GM18909 (cell line): Measurements from ENCODE around the gene RPL36.
"Not testable (repeated sequence)": the region's sequence is repeated elsewhere in the genome, so short reads cannot be mapped to it uniquely, and the experiment has no call there.

Source experiments
- ATAC-seq: cut with Tn5 transposase; IDR thresholded peaks from one replicate; pipeline ENCODE4 v1.9.1; 2021; ENCODE audit warnings: mild to moderate bottlenecking; ENCODE audit not compliant: unreplicated experiment, poor library complexity

Gene RPL36

DNA sequence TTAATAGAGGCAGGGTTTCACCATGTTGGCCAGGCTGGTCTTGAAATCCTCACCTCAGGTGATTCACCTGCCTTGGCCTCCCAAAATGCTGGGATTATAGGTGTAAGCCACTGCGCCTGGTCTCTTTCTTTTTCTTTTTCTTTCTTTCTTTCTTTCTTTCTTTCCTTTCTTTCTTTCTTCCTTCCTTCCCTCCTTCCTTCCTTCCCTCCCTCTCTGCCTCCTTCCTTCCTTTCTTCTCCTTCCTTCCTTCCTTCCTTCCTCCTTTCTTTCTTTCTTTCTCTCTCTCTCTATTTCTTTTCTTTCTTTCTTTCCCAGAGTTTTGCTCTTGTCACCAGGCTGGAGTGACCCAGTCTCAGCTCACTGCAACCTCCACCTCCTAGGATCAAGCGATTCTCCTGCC lies 43.1 kb downstream of the RPL36 start:
- ATAC-seq: not testable (repeated sequence)

- no peak for ATAC-seq
These were observed 48.3 kb downstream of the RPL36 start for GRCh38 chr19:5738423-5738822.
